ENCODE results near the gene DNM3. TPM values are rescaled to one million over a fixed set of nuclear protein-coding genes. Genes with fewer than 3 reads are reported as not detected.
A peak's percentile ranks its signal among the peaks of the same experiment; 100 is the strongest.

Gene DNM3
- total RNA-seq, 1 donor from 2014 or later, result 7.7 TPM

DNA sequence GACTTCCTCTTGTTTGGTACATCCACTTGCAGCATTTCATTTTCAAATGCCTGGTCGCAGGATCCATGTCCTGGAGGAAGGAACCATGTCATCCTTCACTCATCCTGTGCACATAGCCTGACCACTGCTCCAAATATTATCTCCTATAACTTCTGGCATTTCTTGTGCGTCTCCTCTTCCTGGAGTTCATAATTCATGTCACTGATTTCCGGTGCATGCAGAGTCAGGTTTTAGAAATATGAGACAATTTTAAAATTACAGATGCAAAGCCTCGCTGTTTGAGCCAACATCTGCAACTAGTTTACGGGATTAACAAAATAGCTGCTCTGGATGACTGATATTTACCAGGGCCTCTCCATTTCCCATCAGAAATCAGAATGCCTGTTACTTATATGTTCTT lies 268.1 kb downstream of the DNM3 start:
- DNase-seq (ENCODE audit: low spot score), result no peak
- Mint-ChIP-seq H3K36me3 (ENCODE audit: low read depth, unreplicated experiment) (no peaks in the 10 kb centered on the region), H3K27me3 (ENCODE audit: unreplicated experiment) (no peaks in the 10 kb centered on the region)

DNA sequence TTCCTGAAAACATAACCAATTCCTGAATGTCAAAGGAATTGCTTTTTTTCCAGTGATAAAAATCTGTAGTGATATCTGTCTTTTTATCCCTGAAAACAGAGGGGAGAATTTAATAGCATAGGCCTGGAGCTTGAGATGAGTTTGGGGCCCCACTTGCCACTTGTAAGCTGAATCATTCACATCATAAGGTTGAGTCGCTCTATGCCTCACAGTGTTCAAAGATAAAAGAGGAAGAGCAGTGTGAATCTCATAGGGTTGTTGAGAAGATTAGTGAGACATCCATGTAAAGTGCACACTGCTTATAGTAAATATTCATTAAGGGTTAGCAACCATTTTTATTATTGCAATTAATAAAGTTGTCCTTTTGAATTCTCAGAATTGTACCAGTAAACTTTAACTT lies 271.3 kb downstream of the DNM3 start:
- Mint-ChIP-seq H3K36me3 (ENCODE audit: low read depth, unreplicated experiment) (no peaks in the 10 kb centered on the region), H3K4me1 (ENCODE audit: unreplicated experiment) (peaks cover 22% of the 10 kb centered on the region), H3K4me3 (ENCODE audit: unreplicated experiment) (no peak overlapping the region), H3K27ac (ENCODE audit: unreplicated experiment) (no peak overlapping the region), H3K9me3 (ENCODE audit: unreplicated experiment) (no peaks in the 10 kb centered on the region), H3K27me3 (ENCODE audit: unreplicated experiment) (peaks cover 2% of the 10 kb centered on the region)
- TF ChIP-seq, protein P1, sequence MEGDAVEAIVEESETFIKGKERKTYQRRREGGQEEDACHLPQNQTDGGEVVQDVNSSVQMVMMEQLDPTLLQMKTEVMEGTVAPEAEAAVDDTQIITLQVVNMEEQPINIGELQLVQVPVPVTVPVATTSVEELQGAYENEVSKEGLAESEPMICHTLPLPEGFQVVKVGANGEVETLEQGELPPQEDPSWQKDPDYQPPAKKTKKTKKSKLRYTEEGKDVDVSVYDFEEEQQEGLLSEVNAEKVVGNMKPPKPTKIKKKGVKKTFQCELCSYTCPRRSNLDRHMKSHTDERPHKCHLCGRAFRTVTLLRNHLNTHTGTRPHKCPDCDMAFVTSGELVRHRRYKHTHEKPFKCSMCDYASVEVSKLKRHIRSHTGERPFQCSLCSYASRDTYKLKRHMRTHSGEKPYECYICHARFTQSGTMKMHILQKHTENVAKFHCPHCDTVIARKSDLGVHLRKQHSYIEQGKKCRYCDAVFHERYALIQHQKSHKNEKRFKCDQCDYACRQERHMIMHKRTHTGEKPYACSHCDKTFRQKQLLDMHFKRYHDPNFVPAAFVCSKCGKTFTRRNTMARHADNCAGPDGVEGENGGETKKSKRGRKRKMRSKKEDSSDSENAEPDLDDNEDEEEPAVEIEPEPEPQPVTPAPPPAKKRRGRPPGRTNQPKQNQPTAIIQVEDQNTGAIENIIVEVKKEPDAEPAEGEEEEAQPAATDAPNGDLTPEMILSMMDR (IDR thresholded peaks at IDR 0.05; ENCODE audit: unreplicated experiment), result no peak
- DNase-seq (ENCODE audit: low spot score), result no peak

More for the DNA sequence above, 268.1 kb downstream of the DNM3 start:
- peaks cover 16% of the 10 kb centered on the region for H3K4me1 Mint-ChIP-seq (ENCODE audit: unreplicated experiment)
- no peak overlapping the region for H3K4me3 Mint-ChIP-seq (ENCODE audit: unreplicated experiment)
- H3K9me3 Mint-ChIP-seq (ENCODE audit: unreplicated experiment), result no peaks in the 10 kb centered on the region
- peak overlapping the region; percentile 11 for H3K27ac Mint-ChIP-seq (ENCODE audit: unreplicated experiment)
- TF ChIP-seq, protein P1 (IDR thresholded peaks at IDR 0.05; ENCODE audit: unreplicated experiment), result no peak

DNA sequence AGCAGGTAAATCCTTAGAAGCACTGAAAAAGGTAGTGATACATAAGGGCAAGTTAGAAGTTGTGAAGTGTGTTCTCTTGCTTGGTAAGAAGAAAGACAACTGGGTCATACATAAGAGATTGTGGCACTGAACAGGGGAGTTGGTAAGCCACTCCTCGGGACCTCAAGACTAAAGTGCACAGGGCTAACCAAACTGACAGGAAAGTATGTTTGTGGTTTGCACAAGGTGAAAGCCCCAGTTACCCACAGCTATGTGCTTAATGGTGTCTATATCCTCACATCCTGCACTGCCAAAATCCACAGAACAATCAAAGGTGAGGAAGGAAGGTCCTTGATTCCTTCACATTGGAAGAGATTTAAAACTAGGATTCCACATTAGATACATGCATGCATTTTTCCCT lies 276.5 kb downstream of the DNM3 start:
- TF ChIP-seq, protein P1 (IDR thresholded peaks at IDR 0.05; ENCODE audit: unreplicated experiment), result no peak
- Mint-ChIP-seq H3K36me3 (ENCODE audit: low read depth, unreplicated experiment) (peaks cover 5% of the 10 kb centered on the region), H3K4me3 (ENCODE audit: unreplicated experiment) (no peak overlapping the region), H3K27me3 (ENCODE audit: unreplicated experiment) (peaks cover 2% of the 10 kb centered on the region), H3K4me1 (ENCODE audit: unreplicated experiment) (peaks cover 6% of the 10 kb centered on the region), H3K9me3 (ENCODE audit: unreplicated experiment) (no peaks in the 10 kb centered on the region), H3K27ac (ENCODE audit: unreplicated experiment) (no peak overlapping the region)
- DNase-seq (ENCODE audit: low spot score), result no peak

- no peak for DNase-seq (ENCODE audit: low spot score)
- Mint-ChIP-seq H3K9me3 (ENCODE audit: unreplicated experiment) (no peaks in the 10 kb centered on the region), H3K27ac (ENCODE audit: unreplicated experiment) (no peak overlapping the region), H3K4me3 (ENCODE audit: unreplicated experiment) (no peak overlapping the region), H3K27me3 (ENCODE audit: unreplicated experiment) (peaks cover 2% of the 10 kb centered on the region), H3K4me1 (ENCODE audit: unreplicated experiment) (peaks cover 6% of the 10 kb centered on the region), H3K36me3 (ENCODE audit: low read depth, unreplicated experiment) (peaks cover 5% of the 10 kb centered on the region)
- TF ChIP-seq, protein P1 (IDR thresholded peaks at IDR 0.05; ENCODE audit: unreplicated experiment), result no peak
Observed at GRCh38 chr1:172118618-172119017, 277.3 kb downstream of the DNM3 start.

DNA sequence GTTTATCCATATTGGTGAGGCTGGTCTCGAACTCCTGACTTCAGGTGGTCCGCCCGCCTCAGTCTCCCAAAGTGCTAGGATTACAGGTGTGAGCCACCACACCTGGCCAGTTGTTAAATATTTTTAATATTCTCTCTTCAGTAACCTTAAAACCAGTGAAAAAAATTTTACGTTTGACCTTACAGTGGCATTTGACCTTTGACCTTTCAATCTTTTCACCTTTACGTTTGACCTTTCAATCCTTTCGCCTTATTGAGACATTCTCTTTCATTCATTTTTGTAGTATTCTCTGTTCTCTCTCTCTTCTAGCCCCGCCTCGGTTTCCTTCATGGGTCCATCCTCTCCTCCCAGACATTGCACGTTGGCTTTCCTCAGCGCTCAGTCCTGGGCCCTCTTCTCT lies 277.9 kb downstream of the DNM3 start:
- TF ChIP-seq, protein P1 (IDR thresholded peaks at IDR 0.05; ENCODE audit: unreplicated experiment), result no peak
- H3K27me3 Mint-ChIP-seq (ENCODE audit: unreplicated experiment), result peaks cover 2% of the 10 kb centered on the region
- DNase-seq (ENCODE audit: low spot score), result no peak
- H3K9me3 Mint-ChIP-seq (ENCODE audit: unreplicated experiment), result no peaks in the 10 kb centered on the region
- H3K27ac Mint-ChIP-seq (ENCODE audit: unreplicated experiment), result no peak overlapping the region
- no peak overlapping the region for H3K4me3 Mint-ChIP-seq (ENCODE audit: unreplicated experiment)
- peaks cover 6% of the 10 kb centered on the region for H3K4me1 Mint-ChIP-seq (ENCODE audit: unreplicated experiment)
- peaks cover 5% of the 10 kb centered on the region for H3K36me3 Mint-ChIP-seq (ENCODE audit: low read depth, unreplicated experiment)

Measured in endothelial cell (in vitro differentiated cells).